Ovary (tissue), 3 donors: ENCODE measurements around the gene HLA-DOB.

Source experiments
- CTCF ChIP-seq, 3 donors: fragments of 450-650 bp in 2 of 3; fragments of 200-600 bp in 1 of 3; IDR thresholded peaks; one replicate each; pipeline versions ENCODE4 v1.5.1 to v1.8.0; 2016 to 2022; ENCODE audit warnings: antibody characterized with exemption in 3 of 3, mild to moderate bottlenecking in 1 of 3
- EP300 ChIP-seq: sonication (generic); formaldehyde crosslinking; IDR thresholded peaks from one replicate; pipeline ENCODE4 v1.6.1; 2017; ENCODE audit warnings: antibody characterized with exemption
- donor health status: DM: no; HTN: no; CAD: no.

GRCh38 chr6:32840604-32841246, 23.9 kb upstream of the HLA-DOB start:
- no peak for TF ChIP-seq CTCF (IDR thresholded peaks at IDR 0.05)
- no peak for TF ChIP-seq EP300
